Stimulated activated CD8-positive, alpha-beta memory T cell treated with anti-CD3 and anti-CD28 coated beads, Interleukin-15, amount 100 ng/mL, for 24 hours (primary cell): ENCODE measurements around the gene MINDY4.

Source experiments
- DNase-seq: peaks from one replicate; pipeline ENCODE4 v3.0.0-alpha.2; 2020; ENCODE audit warnings: low read depth

MINDY4 gene

DNA sequence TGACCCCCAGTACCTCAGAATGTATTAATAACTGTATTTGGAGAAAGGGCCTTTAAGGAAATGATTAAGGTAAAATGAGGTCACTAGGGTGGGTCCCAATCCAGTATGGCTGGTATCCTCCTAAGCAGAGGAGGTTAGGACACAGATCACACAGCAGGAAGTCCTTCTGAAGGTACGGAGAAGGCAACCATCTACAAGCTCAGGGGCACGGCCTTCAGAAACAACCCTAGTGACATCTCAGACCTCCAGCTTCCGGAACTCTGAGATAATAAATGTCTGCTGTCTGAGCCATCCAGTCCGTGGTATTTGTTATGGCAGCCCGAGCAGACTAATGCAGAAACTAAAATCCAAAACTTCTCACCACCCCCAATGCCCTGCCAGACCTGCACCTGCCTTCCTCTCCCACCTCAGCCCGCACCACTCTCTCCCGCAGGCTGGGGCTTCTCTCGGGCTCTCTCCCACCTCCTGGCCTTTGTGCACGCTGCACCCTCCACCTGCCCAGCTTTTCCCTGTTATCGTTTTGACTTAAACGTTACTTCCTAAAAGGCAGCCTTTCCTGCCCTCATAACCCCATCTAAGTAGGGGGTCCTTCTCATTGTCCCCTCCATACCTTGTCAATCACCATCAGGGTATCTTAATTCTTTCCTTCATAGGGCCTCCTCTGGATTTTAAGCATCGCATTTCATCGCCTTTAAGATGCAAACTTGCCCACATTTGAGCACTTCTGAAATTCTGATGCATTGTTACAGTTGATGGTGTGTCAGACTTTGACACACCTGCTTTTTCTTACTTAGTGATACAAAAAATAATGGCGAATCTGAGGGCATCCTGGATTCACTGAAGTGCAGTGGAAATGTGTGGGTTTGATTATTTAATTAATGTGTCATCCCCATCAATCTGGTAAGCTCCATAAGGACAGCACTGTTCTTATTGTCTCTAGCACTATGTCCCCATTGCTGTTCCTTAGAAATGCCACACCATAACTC lies 108.2 kb downstream of the MINDY4 start:
- no peak for DNase-seq

DNA sequence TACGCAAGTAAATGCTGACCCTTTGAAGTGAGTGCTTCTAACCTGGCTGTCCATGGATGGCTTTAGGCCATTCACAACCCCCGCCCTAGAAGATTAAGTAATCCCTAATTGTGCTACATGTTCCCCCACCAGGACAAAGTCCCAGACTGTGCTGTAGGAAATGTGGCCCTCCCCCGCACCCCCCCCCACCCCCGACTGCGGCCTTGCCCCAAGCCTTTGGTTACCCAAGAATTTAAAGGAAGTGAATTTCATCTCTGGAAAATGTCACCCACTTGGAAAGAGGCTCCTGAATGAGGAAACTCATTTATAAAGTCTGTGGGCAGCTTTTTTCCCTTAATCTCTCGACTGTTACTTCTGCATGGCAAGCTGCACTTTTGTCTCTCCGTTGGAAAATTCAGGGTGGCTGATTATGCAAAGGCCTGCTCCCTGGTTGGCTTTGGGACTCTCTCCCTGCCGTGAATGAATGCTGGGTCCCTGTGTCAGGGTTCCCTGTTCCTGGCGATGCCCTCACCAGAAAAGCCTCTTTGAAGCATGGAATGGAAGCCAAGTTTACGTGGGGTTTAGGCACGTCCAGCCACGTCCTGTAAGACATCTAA lies 109.0 kb downstream of the MINDY4 start:
- DNase-seq, result no peak

DNA sequence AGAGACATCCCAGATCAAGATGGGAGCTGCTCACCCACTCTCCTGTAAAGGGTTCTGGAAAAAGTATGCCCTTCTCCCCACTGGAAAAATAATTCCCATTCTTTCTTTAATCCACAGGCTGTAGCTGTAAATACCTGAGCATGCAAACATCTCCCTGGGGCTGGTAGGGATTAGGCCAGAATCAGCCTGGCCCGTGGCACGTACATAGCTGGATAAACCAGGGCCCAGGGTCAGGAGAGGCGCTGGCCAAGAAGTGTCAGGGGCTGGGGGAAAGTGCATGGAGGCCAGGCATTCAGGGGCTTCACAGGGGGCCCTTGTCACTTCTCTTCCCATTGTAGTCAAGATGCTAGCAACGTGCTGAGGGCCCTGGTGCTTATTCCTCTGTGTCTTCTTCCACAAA lies 109.7 kb downstream of the MINDY4 start:
- no peak for DNase-seq

DNA sequence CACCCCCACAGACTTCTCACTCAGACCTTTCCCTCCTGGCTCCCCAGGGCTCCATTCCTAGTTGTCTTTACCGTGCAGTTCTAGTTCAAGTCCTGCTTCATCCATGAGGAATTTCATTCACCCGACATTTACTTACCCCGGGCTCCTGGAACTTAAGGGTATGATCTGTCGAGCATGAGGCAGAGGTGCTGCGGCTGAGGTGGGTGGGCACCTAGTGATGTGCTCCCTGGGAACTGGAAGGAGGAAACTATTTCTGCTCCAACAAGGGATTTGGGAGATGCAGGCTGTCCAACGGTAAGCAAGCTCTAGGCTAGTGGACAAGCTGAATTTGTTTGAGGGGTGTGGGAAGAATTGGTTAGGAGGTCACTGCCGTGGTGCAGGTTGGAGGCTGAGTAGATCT lies 110.2 kb downstream of the MINDY4 start:
- DNase-seq, result no peak

DNA sequence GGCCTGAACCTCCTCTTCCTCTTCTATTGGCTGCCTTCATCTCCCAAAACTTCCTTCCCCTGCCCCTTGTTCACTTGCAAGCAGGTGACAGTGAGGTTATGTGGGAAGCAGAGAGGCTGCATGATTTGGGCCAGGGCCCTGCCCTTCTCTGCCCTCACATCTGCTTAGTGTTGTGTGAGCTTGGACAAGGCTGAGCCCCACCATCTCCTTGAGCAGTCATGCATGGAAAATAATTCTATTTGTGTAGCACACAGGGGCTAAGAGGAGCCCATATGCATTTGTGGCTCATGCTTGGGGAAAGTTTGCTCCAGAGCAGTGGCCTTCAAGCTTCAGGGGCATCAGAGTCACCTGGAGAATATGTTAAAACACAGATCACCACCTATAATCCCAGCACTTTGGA lies 113.7 kb downstream of the MINDY4 start:
- DNase-seq, result no peak

DNA sequence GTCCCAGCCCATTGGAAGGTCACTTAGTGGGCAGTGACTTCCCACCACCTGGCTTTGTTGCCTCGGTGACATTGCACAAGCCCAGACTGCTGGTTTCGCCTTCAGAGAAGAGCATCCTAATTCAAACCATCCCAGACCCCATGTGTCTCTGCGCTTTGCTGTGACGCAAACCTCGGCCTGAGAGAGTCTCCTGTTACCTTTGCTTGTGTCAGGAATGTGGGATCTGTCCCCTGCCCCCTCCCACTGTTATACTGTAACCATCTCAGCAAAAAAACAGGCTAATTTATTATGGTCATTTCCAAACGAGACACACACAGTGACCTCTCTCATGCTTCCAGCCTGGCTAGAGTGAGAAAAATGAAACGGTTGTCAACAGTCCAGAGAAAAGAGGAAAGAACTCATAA lies 115.4 kb downstream of the MINDY4 start:
- DNase-seq, result no peak

DNA sequence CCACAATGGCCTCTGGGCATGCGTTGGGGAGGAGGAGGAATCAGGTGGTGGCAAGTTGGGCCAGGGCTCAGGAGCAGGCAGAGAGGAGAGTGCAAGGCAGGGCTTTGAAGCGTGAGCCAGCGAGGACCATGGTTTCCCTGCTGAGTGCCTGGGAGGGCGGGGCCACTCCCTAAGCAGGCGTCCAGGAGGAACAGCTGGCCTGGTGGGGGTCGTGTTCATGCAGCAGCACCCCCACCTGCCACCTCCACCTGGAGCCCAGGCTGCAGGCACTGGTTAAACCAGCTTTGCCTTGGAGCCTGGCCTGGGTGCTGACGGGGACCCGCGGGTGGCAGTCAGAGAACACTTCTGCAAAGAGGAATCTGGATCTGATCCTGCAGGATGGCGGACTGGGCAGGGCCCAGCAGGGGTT lies 116.3 kb downstream of the MINDY4 start:
- DNase-seq, result no peak

DNA sequence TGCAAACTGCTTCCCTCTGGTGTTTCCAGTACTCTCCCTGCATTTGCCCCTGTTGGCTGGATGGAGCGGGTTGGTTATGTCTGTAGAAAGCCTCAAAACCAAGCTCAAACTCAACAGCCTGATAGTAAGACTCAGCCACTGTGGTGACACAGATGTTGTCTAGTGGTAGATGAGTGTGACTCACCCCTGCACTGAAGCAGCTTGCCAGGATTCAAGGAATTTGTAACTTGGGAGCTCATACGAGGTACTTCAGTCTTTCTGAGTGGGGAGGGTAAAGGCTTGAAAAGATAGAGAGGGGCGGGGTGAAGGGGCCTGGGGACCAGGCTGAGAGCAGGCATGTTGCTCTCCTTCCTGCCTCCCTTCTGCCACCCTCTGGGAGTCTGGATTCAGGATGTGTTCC lies 117.5 kb downstream of the MINDY4 start:
- DNase-seq, result no peak

DNA sequence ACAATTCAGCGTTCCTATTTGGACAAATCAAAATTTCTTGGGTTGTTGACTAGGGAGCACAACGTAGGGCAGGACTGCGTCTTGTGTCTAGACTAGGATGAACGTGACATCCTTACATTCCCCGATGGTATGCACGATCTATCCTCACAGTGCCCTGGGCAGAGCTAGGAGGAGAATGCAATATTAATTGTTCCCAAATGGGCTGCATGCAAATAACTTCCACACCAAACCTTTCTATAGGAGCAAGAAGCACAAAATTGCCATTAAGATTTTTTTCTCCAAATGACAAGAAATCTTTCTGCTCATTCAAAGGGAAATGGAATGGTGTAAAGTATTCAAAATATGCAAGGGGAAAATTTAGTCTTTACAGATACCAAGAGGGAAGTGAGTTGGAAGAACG lies 119.0 kb downstream of the MINDY4 start:
- DNase-seq, result no peak

DNA sequence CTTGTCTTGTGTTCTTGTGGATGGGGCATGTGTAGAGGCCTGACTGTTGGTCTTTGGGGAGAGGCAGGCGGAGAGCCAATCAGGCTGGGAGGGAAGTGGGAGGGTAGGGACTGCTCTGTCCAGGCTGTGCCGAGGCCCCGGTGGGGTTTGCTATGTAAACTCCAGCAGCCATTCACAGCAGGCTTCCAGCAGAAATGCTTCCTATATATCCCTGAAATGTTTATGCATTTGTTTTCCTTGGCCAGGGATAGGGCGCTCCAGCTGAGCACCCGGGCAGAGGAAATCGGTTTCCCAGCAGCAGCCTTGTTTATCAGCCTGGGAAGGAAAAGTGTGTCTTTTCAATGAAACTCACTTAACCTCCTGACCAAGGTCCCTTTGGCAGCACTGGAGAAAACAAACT lies 122.1 kb downstream of the MINDY4 start:
- DNase-seq, result no peak

DNA sequence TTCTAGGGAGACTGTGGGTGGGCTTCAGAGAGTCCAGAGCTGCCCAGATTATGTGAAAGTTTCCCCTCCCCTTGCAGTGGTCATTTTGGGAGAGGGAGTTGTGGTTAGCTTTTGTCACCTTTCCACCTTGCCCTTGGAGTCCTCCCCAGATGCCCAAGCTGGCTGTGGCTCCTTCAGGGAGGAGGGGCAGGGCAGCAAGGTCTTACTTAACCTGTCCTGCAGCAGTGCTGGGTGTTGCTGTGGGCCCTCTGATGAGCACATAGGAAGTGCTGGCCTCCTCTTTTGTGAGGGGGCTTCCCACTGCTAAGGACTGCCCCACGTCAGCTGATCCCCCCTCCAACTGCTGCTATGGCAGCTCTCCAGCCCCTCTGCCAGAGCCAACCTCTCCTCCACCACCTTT lies 122.8 kb downstream of the MINDY4 start:
- DNase-seq, result no peak

DNA sequence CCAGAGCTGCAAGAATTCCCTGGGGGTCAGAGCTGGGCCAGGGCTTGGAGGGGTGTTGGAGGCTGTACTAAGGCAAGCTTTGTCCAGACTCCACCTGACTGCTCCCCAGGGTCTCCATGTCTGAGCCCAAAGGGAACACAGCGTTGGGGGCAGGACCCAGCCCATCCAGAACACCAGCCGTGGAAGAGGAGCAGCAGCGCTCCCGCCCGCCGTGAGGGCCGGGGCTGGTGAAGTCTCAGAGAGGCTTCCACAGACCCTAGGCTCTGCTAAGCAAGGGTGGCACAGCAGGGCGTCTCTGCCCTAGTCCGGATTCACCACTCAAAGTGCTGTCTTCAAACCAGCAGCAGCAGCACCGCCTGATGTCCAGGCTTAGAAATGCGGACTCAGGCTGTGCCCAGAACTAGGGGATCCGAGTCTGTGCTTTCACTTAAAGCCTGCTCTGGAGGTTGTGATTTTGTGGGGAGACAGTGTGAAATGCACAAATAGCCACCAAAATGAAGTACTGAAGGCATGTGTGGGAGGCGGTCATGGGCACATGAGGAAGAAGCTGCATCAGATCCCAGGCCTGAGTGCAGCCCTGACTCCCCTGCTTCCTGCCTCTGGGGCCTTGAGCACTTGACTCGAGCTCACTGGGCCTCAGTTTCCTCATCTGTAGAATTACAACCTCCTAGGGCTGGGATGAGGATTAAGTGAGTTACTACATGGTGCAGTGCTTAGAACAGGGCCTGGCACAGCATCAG lies 123.8 kb downstream of the MINDY4 start:
- no peak for DNase-seq

DNA sequence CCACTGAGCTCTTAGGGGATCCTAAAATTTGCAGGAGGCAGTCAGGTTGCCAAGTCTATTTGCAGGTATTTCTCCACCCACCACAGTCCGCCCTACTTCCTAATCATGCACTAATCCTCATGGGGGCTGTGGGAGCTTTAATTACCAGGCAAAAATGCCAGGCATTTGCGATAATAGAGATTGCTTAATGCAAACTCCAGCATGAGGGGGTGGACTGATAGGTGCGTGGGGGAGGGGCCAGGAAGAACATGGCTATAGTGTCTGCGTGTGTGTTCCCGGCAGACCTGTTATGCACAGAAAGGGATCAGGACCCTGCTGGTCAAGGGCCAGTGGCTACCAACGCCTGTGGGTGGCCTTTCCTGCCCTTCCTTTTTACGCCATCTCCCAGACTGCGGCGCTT lies 124.8 kb downstream of the MINDY4 start:
- no peak for DNase-seq

DNA sequence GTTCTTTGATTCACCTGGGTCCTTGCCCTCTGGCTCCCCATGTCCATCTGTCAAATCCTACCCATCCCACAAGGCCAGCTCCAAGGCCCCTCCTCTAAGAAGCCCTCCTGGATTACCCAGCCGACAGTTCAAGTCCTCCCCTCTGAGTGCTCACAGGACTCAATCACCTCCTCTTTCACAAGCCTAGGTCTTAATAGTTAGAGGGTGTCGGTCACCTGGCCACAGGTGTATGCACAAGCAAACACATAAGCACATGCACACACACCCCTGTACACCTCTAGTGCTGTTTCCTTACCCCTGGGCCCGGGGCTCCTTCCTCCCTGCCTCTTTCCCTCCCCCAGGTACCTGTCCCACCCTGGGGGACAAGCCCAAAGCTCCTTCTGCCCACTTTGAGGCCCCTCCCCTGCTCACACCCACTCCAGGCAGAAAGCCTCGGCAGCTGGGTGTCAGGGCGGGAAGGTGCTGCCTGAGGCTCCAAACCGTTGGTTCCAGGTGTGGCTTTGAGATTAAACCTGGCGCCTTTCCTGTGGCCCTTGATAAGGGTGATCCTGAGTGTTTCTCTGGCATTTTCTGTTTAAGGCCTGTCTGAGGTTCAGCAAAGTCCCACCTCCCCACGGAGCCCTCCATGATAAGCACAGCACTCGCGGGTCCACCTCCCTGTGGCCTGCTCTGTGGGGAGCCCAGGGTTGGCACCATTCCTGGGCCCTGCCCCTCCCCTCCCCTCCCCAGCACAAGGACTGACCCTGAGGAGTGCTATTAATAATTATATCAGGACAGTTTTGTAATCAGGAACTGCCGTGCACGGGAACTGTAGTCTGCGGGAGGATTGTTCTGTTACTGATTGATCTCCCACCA lies 125.8 kb downstream of the MINDY4 start:
- no peak for DNase-seq

DNA sequence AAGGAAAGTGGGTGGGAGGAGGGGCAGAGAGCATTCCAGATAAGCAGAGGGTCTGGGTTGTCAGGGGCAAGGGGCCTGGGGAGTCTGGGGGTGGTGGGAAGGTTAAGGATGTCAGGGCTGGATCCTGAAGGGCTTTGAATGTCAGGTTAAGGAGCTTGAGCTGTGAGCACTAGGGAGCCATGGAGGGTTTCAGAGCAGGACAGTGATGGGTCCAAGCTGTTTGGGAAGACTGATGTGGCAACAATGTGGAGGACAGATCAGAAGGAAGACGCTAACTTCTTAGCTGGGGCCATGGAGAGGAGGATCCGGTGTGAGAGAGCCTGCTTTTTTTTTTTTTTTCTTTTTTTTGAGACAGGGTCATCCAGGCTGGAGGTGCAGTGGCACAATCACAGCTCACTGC lies 126.6 kb downstream of the MINDY4 start:
- no peak for DNase-seq

DNA sequence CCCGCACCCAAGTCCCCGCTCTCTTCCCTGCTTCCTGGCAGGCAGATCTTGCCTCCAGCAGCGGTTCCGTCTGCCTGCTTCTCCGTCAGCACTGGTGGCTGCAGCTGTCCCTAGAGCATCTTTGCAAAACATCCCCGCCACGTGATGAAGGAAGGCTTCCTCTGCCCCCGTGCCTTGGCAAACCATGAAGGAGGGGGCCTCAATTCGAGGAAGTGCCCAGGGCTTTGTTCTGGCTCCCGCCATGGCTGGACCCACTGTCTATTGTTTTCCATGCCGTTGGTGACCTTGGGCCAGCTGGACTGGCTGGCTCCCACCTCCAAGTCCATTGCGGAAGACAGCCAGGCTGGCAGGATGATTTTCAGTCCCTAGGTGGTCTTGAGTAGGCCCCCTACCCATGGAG lies 127.2 kb downstream of the MINDY4 start:
- DNase-seq, result no peak

DNA sequence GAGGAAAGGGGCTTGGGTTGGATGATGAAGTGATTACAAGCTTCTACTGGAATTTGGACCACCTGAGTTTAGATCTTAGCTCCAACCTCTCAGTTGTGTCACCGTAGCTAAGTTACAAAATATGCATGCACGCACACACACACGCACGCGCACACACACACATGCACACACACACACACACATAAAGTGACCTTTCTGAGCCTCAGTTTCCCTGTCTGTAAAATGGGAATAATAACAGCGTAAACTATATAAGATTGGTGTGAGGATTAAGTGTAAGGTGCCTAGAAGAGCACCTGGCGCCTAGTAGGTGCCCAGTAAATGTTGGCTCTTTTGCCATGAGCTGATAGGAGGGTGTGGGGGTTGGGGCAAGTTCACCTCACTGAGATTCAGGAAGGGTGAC lies 127.8 kb downstream of the MINDY4 start:
- DNase-seq, result no peak

DNA sequence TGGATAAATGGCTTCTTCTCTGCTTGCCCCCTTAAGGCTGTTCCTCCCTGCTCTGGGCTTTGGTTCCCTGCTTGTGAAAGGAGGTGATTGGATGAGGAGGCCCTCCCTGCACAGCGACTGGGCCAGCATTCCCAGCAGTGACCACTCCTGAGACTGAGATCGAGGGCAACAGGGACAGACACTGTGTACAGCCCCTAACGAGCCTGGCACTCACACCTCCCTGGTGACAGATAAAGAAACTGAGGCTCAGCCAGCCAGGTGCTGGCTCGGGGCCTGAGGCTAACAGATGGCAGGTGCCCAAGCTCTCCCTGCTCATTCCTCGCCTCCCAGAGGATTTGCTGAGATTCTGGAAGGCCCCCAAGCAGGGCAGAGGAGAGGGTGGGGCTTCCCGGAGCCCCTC lies 128.4 kb downstream of the MINDY4 start:
- DNase-seq, result no peak

DNA sequence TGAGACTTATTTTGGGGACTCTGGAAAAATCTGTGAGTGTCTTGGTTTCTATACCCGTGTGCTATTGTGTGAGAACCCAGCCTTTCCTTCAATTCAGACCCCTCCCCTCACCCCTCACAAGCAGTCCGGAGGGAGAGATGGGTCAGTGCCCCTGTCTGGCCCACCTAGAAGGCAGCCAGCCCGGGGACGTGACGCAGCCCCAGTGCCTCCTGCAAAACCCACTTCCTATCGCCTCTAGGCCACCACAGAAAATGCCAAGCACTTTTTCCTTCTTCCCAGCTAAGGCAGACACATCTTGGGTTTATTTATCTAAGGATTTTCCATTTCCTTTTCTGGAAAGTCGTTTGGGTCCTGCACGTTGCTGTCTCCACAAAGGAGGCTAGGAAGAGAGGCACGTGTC lies 128.8 kb downstream of the MINDY4 start:
- DNase-seq, result no peak

DNA sequence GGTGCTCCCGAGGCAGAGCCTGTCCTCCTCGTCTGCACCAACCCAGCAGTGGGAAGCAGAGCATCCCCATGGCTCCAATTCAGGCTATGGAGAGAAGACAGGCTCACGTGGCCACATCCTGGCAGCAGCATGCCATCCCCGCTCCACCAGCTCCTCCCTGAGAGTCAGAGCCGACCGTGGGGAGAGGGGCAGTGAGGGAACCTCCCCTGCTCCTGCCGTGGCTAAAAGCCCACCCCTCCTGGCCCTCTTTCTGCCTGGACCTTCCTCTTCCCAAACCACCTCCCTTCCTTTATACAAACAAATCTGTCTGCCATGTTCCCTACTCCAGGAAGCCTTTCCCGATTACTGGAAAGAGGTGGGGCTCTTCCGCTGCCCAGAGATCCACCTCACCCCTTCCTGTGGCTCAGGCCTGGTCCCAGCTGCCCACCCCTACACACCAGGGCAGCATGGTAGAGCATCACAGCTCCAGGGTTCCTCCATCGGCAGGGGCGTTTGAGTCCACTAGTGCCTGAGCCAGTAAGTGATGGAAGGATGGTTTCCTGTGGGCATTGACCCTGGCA lies 129.7 kb downstream of the MINDY4 start:
- DNase-seq, result no peak

DNA sequence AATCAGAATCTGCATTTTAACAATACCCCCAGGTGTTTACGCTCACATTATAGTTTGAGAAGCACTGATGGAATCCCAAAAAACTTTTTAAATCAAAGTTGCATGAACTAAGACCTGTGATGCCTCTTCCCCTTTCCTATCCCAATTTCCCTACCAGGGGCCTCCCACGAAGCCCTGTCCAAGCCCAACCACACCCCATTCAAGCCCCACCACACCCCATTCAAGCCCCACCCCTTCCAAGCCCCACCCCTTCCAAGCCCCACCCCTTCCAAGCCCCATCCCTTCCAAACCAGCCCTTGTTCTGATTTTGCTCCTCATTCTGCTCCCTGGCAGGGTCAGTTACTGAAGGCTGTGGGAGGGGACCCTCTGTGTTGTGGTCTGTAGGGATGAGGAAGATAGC lies 130.6 kb downstream of the MINDY4 start:
- no peak for DNase-seq

DNA sequence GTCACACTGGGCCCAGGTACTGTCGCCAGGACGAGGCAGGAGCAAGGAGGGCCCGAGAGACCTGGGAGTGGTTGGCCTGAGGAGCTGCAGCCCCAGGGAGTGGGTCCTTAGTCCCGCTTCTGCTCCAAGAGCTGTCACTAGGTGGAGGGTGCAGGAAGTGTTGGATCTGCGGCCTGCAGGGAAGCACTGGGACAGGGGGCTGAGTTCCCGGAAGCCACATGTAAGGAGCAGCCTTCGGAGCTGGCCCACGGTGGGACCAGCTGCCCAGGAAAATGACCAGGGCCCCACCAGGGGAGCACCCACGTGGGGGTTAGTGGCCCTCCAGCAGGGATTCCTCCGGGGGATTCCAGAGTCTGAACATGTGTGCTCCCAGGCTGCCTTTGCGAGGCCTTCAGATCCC lies 131.2 kb downstream of the MINDY4 start:
- no peak for DNase-seq
